Measurements from ENCODE around the gene SCIMP. TPM values are rescaled to one million over a fixed set of nuclear protein-coding genes. Genes with fewer than 3 reads are reported as not detected.

The SCIMP gene
- total and polyA plus RNA-seq, 2 of the 13 experiments (the other 11 are each of a cell fraction or from before 2014, with no cell fraction given) = not detected

GRCh38 chr17:5238333-5238732, 3.7 kb upstream of the SCIMP start:
- Histone ChIP-seq H3K4me3 (replicated peaks in 1 of 3; ENCODE audit: insufficient read depth in 1 of 3, low read depth in 2 of 3, low read length in 3 of 3) (no peak overlapping the region), H3K36me3 (replicated peaks in 1 of 2; ENCODE audit: control insufficient read depth in 1 of 2, insufficient read depth in 2 of 2, low read length in 2 of 2) (no peaks in the 10 kb centered on the region), H3K9me3 (ENCODE audit: low read length) (no peaks in the 10 kb centered on the region), H3K4me2 (ENCODE audit: low read depth, low read length) (no peak overlapping the region), H3K4me1 (ENCODE audit: insufficient read depth, low read length) (peaks cover 13% of the 10 kb centered on the region), H3K27ac (ENCODE audit: extremely low read length, insufficient read depth, low read length) (no peak overlapping the region), H2AFZ (ENCODE audit: low read length) (no peak overlapping the region), H3K9ac (ENCODE audit: insufficient read depth, low read depth, low read length) (no peak overlapping the region), H3K27me3 (ENCODE audit: control insufficient read depth in 1 of 2, insufficient read depth in 2 of 2, low read length in 2 of 2) (peaks cover 2 to 19% of the 10 kb centered on the region in 2 experiments; a peak in 3 of 5 replicates), H4K20me1 (ENCODE audit: insufficient read depth, low read length) (peaks cover 18% of the 10 kb centered on the region), H3K79me2 (ENCODE audit: insufficient read depth, low read length) (no peaks in the 10 kb centered on the region)
- TF ChIP-seq, protein P1, sequence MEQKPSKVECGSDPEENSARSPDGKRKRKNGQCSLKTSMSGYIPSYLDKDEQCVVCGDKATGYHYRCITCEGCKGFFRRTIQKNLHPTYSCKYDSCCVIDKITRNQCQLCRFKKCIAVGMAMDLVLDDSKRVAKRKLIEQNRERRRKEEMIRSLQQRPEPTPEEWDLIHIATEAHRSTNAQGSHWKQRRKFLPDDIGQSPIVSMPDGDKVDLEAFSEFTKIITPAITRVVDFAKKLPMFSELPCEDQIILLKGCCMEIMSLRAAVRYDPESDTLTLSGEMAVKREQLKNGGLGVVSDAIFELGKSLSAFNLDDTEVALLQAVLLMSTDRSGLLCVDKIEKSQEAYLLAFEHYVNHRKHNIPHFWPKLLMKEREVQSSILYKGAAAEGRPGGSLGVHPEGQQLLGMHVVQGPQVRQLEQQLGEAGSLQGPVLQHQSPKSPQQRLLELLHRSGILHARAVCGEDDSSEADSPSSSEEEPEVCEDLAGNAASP (CRISPR knock-in tag; IDR thresholded peaks at IDR 0.05; ENCODE audit: borderline replicate concordance) = no peak
- TF ChIP-seq AGO1 (IDR thresholded peaks at IDR 0.05; ENCODE audit: low read depth, low read length, poor library complexity, severe bottlenecking) = no peak
- TF ChIP-seq ADNP (CRISPR knock-in tag; IDR thresholded peaks at IDR 0.05) = no peak
- TF ChIP-seq, protein P2, sequence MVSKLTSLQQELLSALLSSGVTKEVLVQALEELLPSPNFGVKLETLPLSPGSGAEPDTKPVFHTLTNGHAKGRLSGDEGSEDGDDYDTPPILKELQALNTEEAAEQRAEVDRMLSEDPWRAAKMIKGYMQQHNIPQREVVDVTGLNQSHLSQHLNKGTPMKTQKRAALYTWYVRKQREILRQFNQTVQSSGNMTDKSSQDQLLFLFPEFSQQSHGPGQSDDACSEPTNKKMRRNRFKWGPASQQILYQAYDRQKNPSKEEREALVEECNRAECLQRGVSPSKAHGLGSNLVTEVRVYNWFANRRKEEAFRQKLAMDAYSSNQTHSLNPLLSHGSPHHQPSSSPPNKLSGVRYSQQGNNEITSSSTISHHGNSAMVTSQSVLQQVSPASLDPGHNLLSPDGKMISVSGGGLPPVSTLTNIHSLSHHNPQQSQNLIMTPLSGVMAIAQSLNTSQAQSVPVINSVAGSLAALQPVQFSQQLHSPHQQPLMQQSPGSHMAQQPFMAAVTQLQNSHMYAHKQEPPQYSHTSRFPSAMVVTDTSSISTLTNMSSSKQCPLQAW (CRISPR knock-in tag; IDR thresholded peaks at IDR 0.05) = no peak
- TF ChIP-seq, protein P3, sequence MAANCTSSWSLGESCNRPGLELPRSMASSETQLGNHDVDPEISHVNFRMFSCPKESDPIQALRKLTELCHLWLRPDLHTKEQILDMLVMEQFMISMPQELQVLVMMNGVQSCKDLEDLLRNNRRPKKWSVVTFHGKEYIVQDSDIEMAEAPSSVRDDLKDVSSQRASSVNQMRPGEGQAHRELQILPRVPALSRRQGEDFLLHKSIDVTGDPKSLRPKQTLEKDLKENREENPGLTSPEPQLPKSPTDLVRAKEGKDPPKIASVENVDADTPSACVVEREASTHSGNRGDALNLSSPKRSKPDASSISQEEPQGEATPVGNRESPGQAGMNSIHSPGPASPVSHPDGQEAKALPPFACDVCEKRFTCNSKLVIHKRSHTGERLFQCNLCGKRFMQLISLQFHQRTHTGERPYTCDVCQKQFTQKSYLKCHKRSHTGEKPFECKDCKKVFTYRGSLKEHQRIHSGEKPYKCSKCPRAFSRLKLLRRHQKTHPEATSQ (CRISPR knock-in tag; IDR thresholded peaks at IDR 0.05; ENCODE audit: borderline replicate concordance) = no peak
- TF ChIP-seq HNRNPK (IDR thresholded peaks at IDR 0.05; ENCODE audit: low read depth, low read length, poor library complexity, severe bottlenecking) = no peak
- no peak for TF ChIP-seq ZNF124 (CRISPR knock-in tag; IDR thresholded peaks at IDR 0.05)
- no peak for TF ChIP-seq CENPT (CRISPR knock-in tag; IDR thresholded peaks at IDR 0.05; ENCODE audit: low read depth)
- no peak for TF ChIP-seq IRF9 (CRISPR knock-in tag; IDR thresholded peaks at IDR 0.05; ENCODE audit: borderline replicate concordance)
- TF ChIP-seq ZNF383 (CRISPR knock-in tag; IDR thresholded peaks at IDR 0.05; ENCODE audit: borderline replicate concordance) = no peak
- no peak for FAIRE-seq
- ChIA-PET CTCF (ENCODE audit: low intra/inter-chr PET ratio, low total read pairs) (interaction anchor here (0.6 to 1.7 kb wide), 3 partner anchors 11 to 41 kb away, joined by 3 to 33 read pairs (median 3); no protein-coding TSS in a partner anchor), POLR2A (no interaction called here)
- no TSS peak for BruUV-seq (replicated peaks)
- ATAC-seq = no peak
- WGBS (ENCODE audit: low lambda C conversion rate) = 27% methylated on average over 4 of the region's 4 CpGs
- intact Hi-C loops (cut with micrococcal nuclease; ENCODE audit: unreplicated experiment) (no loop called here), in situ Hi-C loops (cut with HindIII; ENCODE audit: extremely low pct_ligation_motif_present, low pct_unique_long_range_greater_than_20kb) (no loop called here)
- DNase-seq (ENCODE audit: low spot score) = no peak
